HG02870 (cell line): Measurements from ENCODE around the gene IL1RAPL1.

Source experiments
- ATAC-seq: cut with Tn5 transposase; IDR thresholded peaks from one replicate; pipeline ENCODE4 v1.9.1; 2021; ENCODE audit warnings: mild to moderate bottlenecking, moderate library complexity; ENCODE audit not compliant: unreplicated experiment

Gene IL1RAPL1

GRCh38 chrX:29699239-29699638 is 1112.0 kb downstream of the IL1RAPL1 start:
- no peak for ATAC-seq

- no peak for ATAC-seq
Observed at GRCh38 chrX:29707088-29707487, 1119.8 kb downstream of the IL1RAPL1 start.

- no peak for ATAC-seq
Observed at GRCh38 chrX:29721152-29721551, 1133.9 kb downstream of the IL1RAPL1 start.

- no peak for ATAC-seq
Observed at GRCh38 chrX:29724316-29724715, 1137.1 kb downstream of the IL1RAPL1 start.

- no peak for ATAC-seq
Observed at GRCh38 chrX:29726811-29727210, 1139.6 kb downstream of the IL1RAPL1 start.

GRCh38 chrX:29728639-29729038 is 1141.4 kb downstream of the IL1RAPL1 start:
- no peak for ATAC-seq

- ATAC-seq = no peak
Observed at GRCh38 chrX:29744966-29745365, 1157.7 kb downstream of the IL1RAPL1 start.

GRCh38 chrX:29746326-29746725 is 1159.1 kb downstream of the IL1RAPL1 start:
- no peak for ATAC-seq

GRCh38 chrX:29762006-29762405 is 1174.8 kb downstream of the IL1RAPL1 start:
- no peak for ATAC-seq

- ATAC-seq = no peak
Observed at GRCh38 chrX:29775890-29776289, 1188.6 kb downstream of the IL1RAPL1 start.

GRCh38 chrX:29787656-29788055 is 1200.4 kb downstream of the IL1RAPL1 start:
- no peak for ATAC-seq

- no peak for ATAC-seq
Observed at GRCh38 chrX:29788991-29789699, 1201.9 kb downstream of the IL1RAPL1 start.

GRCh38 chrX:29792335-29792734 is 1205.1 kb downstream of the IL1RAPL1 start:
- ATAC-seq = no peak

- ATAC-seq = no peak
Observed at GRCh38 chrX:29797156-29797555, 1209.9 kb downstream of the IL1RAPL1 start.

- ATAC-seq = no peak
Observed at GRCh38 chrX:29798469-29798868, 1211.2 kb downstream of the IL1RAPL1 start.

GRCh38 chrX:29813174-29813573 is 1225.9 kb downstream of the IL1RAPL1 start:
- no peak for ATAC-seq

- ATAC-seq = no peak
Observed at GRCh38 chrX:29824176-29824906, 1237.1 kb downstream of the IL1RAPL1 start.

GRCh38 chrX:29826742-29827141 is 1239.5 kb downstream of the IL1RAPL1 start:
- no peak for ATAC-seq

- no peak for ATAC-seq
Observed at GRCh38 chrX:29834311-29834710, 1247.1 kb downstream of the IL1RAPL1 start.

GRCh38 chrX:29834764-29835163 is 1247.5 kb downstream of the IL1RAPL1 start:
- ATAC-seq = no peak

GRCh38 chrX:29841750-29842149 is 1254.5 kb downstream of the IL1RAPL1 start:
- ATAC-seq = no peak

- ATAC-seq = no peak
Observed at GRCh38 chrX:29842552-29842951, 1255.3 kb downstream of the IL1RAPL1 start.
